Stimulated activated CD4-positive, alpha-beta T cell treated with anti-CD3 and anti-CD28 coated beads, TNF-alpha, amount 100 ng/mL, for 48 hours (primary cell): ENCODE results near the gene MYCN.

Experiments
- DNase-seq, 3 donors: peaks; one replicate each; pipeline ENCODE4 v3.0.0-alpha.2; 2020; ENCODE audit warnings: low read depth in 3 of 3

Gene MYCN

GRCh38 chr2:15931319-15931890, 8.9 kb upstream of the MYCN start:
- no peak for DNase-seq

GRCh38 chr2:15931950-15932349, 8.4 kb upstream of the MYCN start:
- DNase-seq = no peak

- DNase-seq = no peak
These were observed 7.8 kb upstream of the MYCN start for GRCh38 chr2:15932394-15933183.

- no peak for DNase-seq
These were observed 7.0 kb upstream of the MYCN start for GRCh38 chr2:15933184-15933845.

GRCh38 chr2:15934291-15934945, 5.9 kb upstream of the MYCN start:
- no peak for DNase-seq

GRCh38 chr2:15935189-15935588, 5.2 kb upstream of the MYCN start:
- no peak for DNase-seq

- DNase-seq = no peak
These were observed 4.7 kb upstream of the MYCN start for GRCh38 chr2:15935675-15936074.

GRCh38 chr2:15936277-15937104, 3.9 kb upstream of the MYCN start:
- DNase-seq = no peak

GRCh38 chr2:15937105-15937881, 3.1 kb upstream of the MYCN start:
- DNase-seq = no peak

GRCh38 chr2:15937882-15938802, 2.2 kb upstream of the MYCN start:
- no peak for DNase-seq

GRCh38 chr2:15938803-15939555, 1.4 kb upstream of the MYCN start:
- no peak for DNase-seq

GRCh38 chr2:15939556-15939853, 845 bp upstream of the MYCN start:
- no peak for DNase-seq

GRCh38 chr2:15940661-15941480, 521 bp downstream of the MYCN start:
- no peak for DNase-seq

- DNase-seq = no peak
These were observed 1.1 kb downstream of the MYCN start for GRCh38 chr2:15941481-15941850.

- DNase-seq = no peak
These were observed 1.7 kb downstream of the MYCN start for GRCh38 chr2:15941871-15942710.

GRCh38 chr2:15942711-15943345, 2.5 kb downstream of the MYCN start:
- no peak for DNase-seq
